Peyer's patch (tissue), 4 donors: Measurements from ENCODE around the gene FAM185A.

ENCODE experiments used
- CTCF ChIP-seq, 6 experiments: fragments of 450-650 bp in 4 of 6; fragments of 200-600 bp in 2 of 6; sonication (generic) in 1 of 6; IDR thresholded peaks; one replicate each; pipeline ENCODE4 v1.5.1; 2017 to 2019; ENCODE audit warnings: antibody characterized with exemption in 6 of 6, mild to moderate bottlenecking in 3 of 6, moderate library complexity in 1 of 6
- POLR2A ChIP-seq, 2 donors: fragments of 450-650 bp; IDR thresholded peaks; one replicate each; pipeline ENCODE4 v1.5.1; 2017; ENCODE audit warnings: antibody characterized with exemption in 2 of 2, mild to moderate bottlenecking in 2 of 2, moderate library complexity in 2 of 2

- no peak for TF ChIP-seq CTCF (IDR thresholded peaks at IDR 0.05)
- TF ChIP-seq POLR2A (IDR thresholded peaks at IDR 0.05) = no peak
Measured at GRCh38 chr7:102841290-102841689, 92.5 kb downstream of the FAM185A start.
